Endothelial cell of umbilical vein (primary cell): ENCODE data around the gene CTDSPL. TPM values are rescaled to one million over a fixed set of nuclear protein-coding genes. Genes with fewer than 3 reads are reported as not detected.

ENCODE experiments used
- BruUV-seq: library from RNA; stranded (reverse); fragments of 400-500 nt; replicated peaks from 2 replicates; lab custom pipeline; 2021; lab: Mats Ljungman, UMichigan
- CTCF ChIA-PET: fragments of 300-600, 350-600 bp; sonication (Branson Sonifier 250); formaldehyde crosslinking; loops from one replicate; lab custom pipeline; 2021; ENCODE audit warnings: antibody characterized with exemption, inconsistent platforms; lab: Charles Lee
- POLR2A ChIA-PET: fragments of 300-600, 350-600 bp; sonication (Branson Sonifier 250); formaldehyde crosslinking; loops from one replicate; lab custom pipeline; 2021; ENCODE audit warnings: antibody characterized with exemption, inconsistent platforms; lab: Charles Lee
- DNase-seq: peaks from one replicate; pipeline ENCODE4 v3.0.0-alpha.2; 2011; ENCODE audit warnings: low read depth, low spot score
- FAIRE-seq: peaks from 2 replicates; lab custom pipeline; 2011; peaks lifted over from hg19 to GRCh38; lab: Jason Lieb, UNC
- H2AFZ ChIP-seq: 2 replicates; pipeline ENCODE4 v1.6.0; 2012; ENCODE audit warnings: low read depth, low read length, control low read depth, inconsistent platforms
- H3K27ac ChIP-seq: 2 replicates; pipeline ENCODE4 v1.5.1; 2011; ENCODE audit warnings: low read depth, mild to moderate bottlenecking, control low read depth, low read length, moderate library complexity; ENCODE audit not compliant: insufficient read depth
- H3K27me3 ChIP-seq, 2 experiments: 2 replicates each; pipeline versions ENCODE4 v1.6.0 to v1.6.1; 2011; ENCODE audit warnings: low read length in 2 of 2, mixed read lengths in 1 of 2; ENCODE audit not compliant: control insufficient read depth in 2 of 2, insufficient read depth in 2 of 2
- H3K36me3 ChIP-seq, 2 experiments: 2 replicates in 1 of 2; 3 replicates in 1 of 2; pipeline ENCODE4 v1.5.1; 2011; ENCODE audit warnings: low read length in 2 of 2, mild to moderate bottlenecking in 1 of 2, moderate library complexity in 1 of 2; ENCODE audit not compliant: control insufficient read depth in 2 of 2, insufficient read depth in 2 of 2; ENCODE audit errors: extremely low read depth in 1 of 2
- H3K4me1 ChIP-seq: 3 replicates; pipeline ENCODE4 v1.5.1; 2011; ENCODE audit warnings: mild to moderate bottlenecking, low read length; ENCODE audit not compliant: control insufficient read depth, insufficient read depth; ENCODE audit errors: extremely low read depth
- H3K4me2 ChIP-seq: 2 replicates; pipeline ENCODE4 v1.6.1; 2011; ENCODE audit warnings: low read length, control low read depth, mixed read lengths; ENCODE audit not compliant: insufficient read depth
- H3K4me3 ChIP-seq, 3 experiments: fragments of 200-600 bp in 1 of 3; sonication (generic), shearing (Covaris generic) in 1 of 3; replicated peaks in 1 of 3; 2 replicates each; pipeline ENCODE4 v1.5.1; 2011 to 2016; ENCODE audit warnings: control low read depth in 3 of 3, low read length in 3 of 3, mild to moderate bottlenecking in 2 of 3, inconsistent platforms in 1 of 3, low read depth in 1 of 3, moderate library complexity in 1 of 3; ENCODE audit not compliant: insufficient read depth in 1 of 3
- H3K79me2 ChIP-seq: 2 replicates; pipeline ENCODE4 v1.6.0; 2012; ENCODE audit warnings: low read length, inconsistent platforms; ENCODE audit not compliant: control insufficient read depth, insufficient read depth
- H3K9ac ChIP-seq: replicated peaks from 2 replicates; pipeline ENCODE3; 2011; ENCODE audit warnings: low read length, control low read depth; ENCODE audit not compliant: insufficient read depth; ENCODE audit errors: extremely low read depth
- H3K9me1 ChIP-seq: replicated peaks from 3 replicates; pipeline ENCODE4 v1.6.0; 2011; ENCODE audit warnings: mild to moderate bottlenecking, low read length; ENCODE audit not compliant: control insufficient read depth, insufficient read depth; ENCODE audit errors: extremely low read depth
- H3K9me3 ChIP-seq: replicated peaks from 2 replicates; pipeline ENCODE4 v1.5.1; 2012; ENCODE audit warnings: low read length, inconsistent platforms; ENCODE audit not compliant: control insufficient read depth, insufficient read depth
- H4K20me1 ChIP-seq: replicated peaks from 2 replicates; pipeline ENCODE3; 2011; ENCODE audit warnings: mild to moderate bottlenecking, low read length; ENCODE audit not compliant: control insufficient read depth, insufficient read depth; ENCODE audit errors: extremely low read depth
- CTCF ChIP-seq, 2 donors: IDR thresholded peaks; 1 replicate in 1 of 2; 2 replicates in 1 of 2; pipeline ENCODE4 v1.5.1; 2011; ENCODE audit warnings: low read length in 2 of 2, mild to moderate bottlenecking in 2 of 2, moderate library complexity in 2 of 2, control low read depth in 1 of 2, inconsistent platforms in 1 of 2, low read depth in 1 of 2; ENCODE audit not compliant: insufficient read depth in 1 of 2; ENCODE audit errors: extremely low read depth in 1 of 2
- GATA2 ChIP-seq: IDR thresholded peaks from 2 replicates; pipeline ENCODE4 v1.7.0; 2011; ENCODE audit warnings: low read depth, mild to moderate bottlenecking, moderate library complexity, mixed read lengths, low read length; ENCODE audit not compliant: insufficient read length, insufficient read depth
- POLR2A ChIP-seq: IDR thresholded peaks from 2 replicates; pipeline ENCODE4 v1.6.1; 2012; ENCODE audit warnings: low read depth, mild to moderate bottlenecking, control low read depth, low read length
- POLR2AphosphoS5 ChIP-seq: IDR thresholded peaks from 2 replicates; pipeline ENCODE4 v1.6.1; 2012; ENCODE audit warnings: low read depth, mild to moderate bottlenecking, control low read depth, low read length, moderate library complexity; ENCODE audit not compliant: insufficient read depth
- dilution Hi-C: fragments of 300-500 bp; cut with MboI; formaldehyde crosslinking; loops from one replicate; pipeline ENCODE4 v1.15.0; 2019; ENCODE audit warnings: low sequenced_read_pairs; ENCODE audit not compliant: extremely low pct_ligation_motif_present
- intact Hi-C: fragments of 100-400 bp; cut with micrococcal nuclease; formaldehyde crosslinking; loops from one replicate; pipeline ENCODE4 v1.10.0; 2022
- polyA plus RNA-seq, 4 experiments: library from polyadenylated mRNA; depleted of rRNA in 3 of 4; stranded (reverse) in 3 of 4; unstranded in 1 of 4; fragments of >200 nt; gene quantifications; 2 replicates each; pipeline versions ENCODE4 v1.2.1 to v1.2.3, GENCODE V29; 2011 to 2012; ENCODE audit warnings: missing spikeins in 1 of 4
- total RNA-seq: library from RNA; stranded (reverse); gene quantifications from 2 replicates; pipeline ENCODE4 v1.2.3, GENCODE V29; 2021
- TF ChIP-seq, protein P1 (sequence below): IDR thresholded peaks from 2 replicates; pipeline ENCODE4 v1.6.1; 2011; ENCODE audit not compliant: insufficient read depth, insufficient read length

The CTDSPL gene
- total and polyA plus RNA-seq, 2 donors (not counting 3 experiments of a cell fraction or from before 2014, with no cell fraction given) = 30.1 to 43.2 TPM

DNA sequence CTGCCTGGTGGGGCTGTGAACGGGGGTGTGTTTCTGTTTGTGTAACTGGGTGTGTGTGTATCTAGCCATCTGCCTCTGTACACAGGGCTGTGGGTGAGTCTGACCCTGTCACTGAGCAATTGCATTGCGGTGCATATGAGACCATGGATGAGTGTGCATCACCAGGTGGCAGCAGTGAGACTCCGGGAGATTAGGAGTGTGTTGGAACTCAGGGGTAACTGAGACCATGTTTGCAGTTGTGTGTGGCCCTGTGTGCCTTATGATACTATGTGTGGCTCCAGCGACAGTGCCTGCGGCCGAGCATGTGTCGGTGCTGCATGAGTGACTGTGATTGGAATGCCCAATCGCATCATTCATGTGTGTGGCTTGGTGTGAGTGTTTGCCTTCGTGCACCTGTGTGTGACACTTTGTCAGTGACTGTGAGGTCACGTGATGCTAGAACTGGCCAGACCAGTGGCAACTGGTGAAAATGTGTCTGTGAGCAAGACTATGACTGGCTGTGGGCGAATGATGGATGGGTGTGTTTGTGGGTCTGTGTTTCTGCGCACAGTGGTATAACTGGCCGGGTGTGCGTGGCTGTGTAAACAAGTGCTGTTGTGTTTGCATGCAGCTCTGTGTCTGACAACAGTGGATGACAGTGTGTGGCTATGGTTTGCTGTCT is 142.9 kb downstream of the CTDSPL start:
- peaks cover 0 to 14% of the 10 kb centered on the region in 2 experiments for H3K36me3 ChIP-seq
- H3K9me3 ChIP-seq = no peaks in the 10 kb centered on the region
- no peaks in the 10 kb centered on the region for H3K9me1 ChIP-seq
- TF ChIP-seq POLR2A (no peak), POLR2AphosphoS5 (no peak), GATA2 (no peak), CTCF (IDR thresholded peaks at IDR 0.05; ENCODE audit: extremely low read depth in 1 of 2, insufficient read depth in 1 of 2, low read depth in 1 of 2, low read length in 2 of 2) (peak; percentile 50 to 72)
- TF ChIP-seq, protein P1, sequence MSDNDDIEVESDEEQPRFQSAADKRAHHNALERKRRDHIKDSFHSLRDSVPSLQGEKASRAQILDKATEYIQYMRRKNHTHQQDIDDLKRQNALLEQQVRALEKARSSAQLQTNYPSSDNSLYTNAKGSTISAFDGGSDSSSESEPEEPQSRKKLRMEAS = no peak
- H3K79me2 ChIP-seq = no peaks in the 10 kb centered on the region
- intact Hi-C loops = no loop called here
- CTCF ChIA-PET = interaction anchor here (0.9 to 3.6 kb wide), 9 partner anchors 8 to 150 kb away, joined by 3 to 34 read pairs (median 5); partner anchors contain the start of gene PLCD1
- peak; percentile 49 for FAIRE-seq
- dilution Hi-C loops = no loop called here
- peak; percentile 50 for DNase-seq
- no peak overlapping the region for H3K27ac ChIP-seq
- no peak overlapping the region for H3K4me2 ChIP-seq
- H4K20me1 ChIP-seq = no peaks in the 10 kb centered on the region
- no peak overlapping the region for H3K4me3 ChIP-seq
- no peaks in the 10 kb centered on the region for H3K27me3 ChIP-seq
- H3K4me1 ChIP-seq = no peaks in the 10 kb centered on the region
- POLR2A ChIA-PET = no interaction called here
- no TSS peak for BruUV-seq
- H2AFZ ChIP-seq = no peak overlapping the region
- no peak overlapping the region for H3K9ac ChIP-seq
